PC-9 (cell line): Measurements from ENCODE around the gene SNRNP25. TPM values are rescaled to one million over a fixed set of nuclear protein-coding genes. Genes with fewer than 3 reads are reported as not detected.

ENCODE experiments used
- BruUV-seq: library from RNA; stranded (reverse); fragments of 400-500 nt; replicated peaks from 2 replicates; lab custom pipeline; 2021; lab: Mats Ljungman, UMichigan
- CTCF ChIA-PET: fragments of 300-600 bp; sonication (Branson Sonifier 250); formaldehyde crosslinking; loops from one replicate; lab custom pipeline; 2022; ENCODE audit warnings: antibody characterized with exemption; lab: Charles Lee
- POLR2A ChIA-PET: fragments of 300-600 bp; sonication (Branson Sonifier 250); formaldehyde crosslinking; loops from one replicate; lab custom pipeline; 2022; ENCODE audit warnings: antibody characterized with exemption; ENCODE audit not compliant: unreplicated experiment; lab: Charles Lee
- DNase-seq, 2 experiments: peaks; one replicate each; pipeline versions ENCODE4 v3.0.0 to v3.0.0-alpha.2; 2015 to 2022; ENCODE audit warnings: mixed read lengths in 1 of 2
- H2AFZ ChIP-seq: fragments of 200-600 bp; sonication (generic); 2 replicates; pipeline ENCODE4 v1.8.1; 2017; ENCODE audit warnings: antibody characterized with exemption
- H3F3A ChIP-seq: fragments of 200-600 bp; sonication (generic); 2 replicates; pipeline ENCODE4 v1.8.1; 2017; ENCODE audit warnings: antibody characterized with exemption, mild to moderate bottlenecking, low read depth; ENCODE audit not compliant: insufficient read depth
- H3K27ac ChIP-seq: fragments of 200-600 bp; sonication (generic); 2 replicates; pipeline ENCODE4 v1.6.1; 2016; ENCODE audit warnings: mixed run types
- H3K27me3 ChIP-seq: fragments of 200-600 bp; sonication (generic); 2 replicates; pipeline ENCODE4 v1.6.1; 2016; ENCODE audit warnings: low read depth, mixed run types; ENCODE audit not compliant: insufficient read depth
- H3K36me3 ChIP-seq: fragments of 200-600 bp; sonication (generic); 2 replicates; pipeline ENCODE4 v1.6.1; 2016; ENCODE audit warnings: low read depth, mixed run types
- H3K4me1 ChIP-seq: fragments of 200-600 bp; sonication (generic); replicated peaks from 2 replicates; pipeline ENCODE4 v1.6.1; 2016; ENCODE audit warnings: mixed run types; ENCODE audit not compliant: insufficient read depth
- H3K4me2 ChIP-seq: fragments of 200-600 bp; sonication (generic); 2 replicates; pipeline ENCODE4 v1.6.1; 2017; ENCODE audit warnings: mixed run types
- H3K4me3 ChIP-seq: fragments of 200-600 bp; sonication (generic); 2 replicates; pipeline ENCODE4 v1.6.1; 2016; ENCODE audit warnings: mixed run types
- H3K79me2 ChIP-seq: fragments of 200-600 bp; sonication (generic); 2 replicates; pipeline ENCODE4 v1.6.1; 2017; ENCODE audit warnings: low read depth, mixed run types
- H3K9me2 ChIP-seq: fragments of 200-600 bp; sonication (generic); 2 replicates; pipeline ENCODE4 v1.8.1; 2017; ENCODE audit warnings: mild to moderate bottlenecking; ENCODE audit not compliant: insufficient read depth
- H3K9me3 ChIP-seq: fragments of 200-600 bp; sonication (generic); 2 replicates; pipeline ENCODE4 v1.8.1; 2016; ENCODE audit warnings: low read depth; ENCODE audit not compliant: insufficient read depth
- H4K20me1 ChIP-seq: fragments of 200-600 bp; sonication (generic); 2 replicates; pipeline ENCODE4 v1.8.1; 2017; ENCODE audit not compliant: insufficient read depth
- CTCF ChIP-seq: fragments of 200-600 bp; sonication (generic); conservative IDR thresholded peaks from 2 replicates; pipeline ENCODE4 v1.6.1; 2017; ENCODE audit warnings: mixed run types, antibody characterized with exemption, mild to moderate bottlenecking, moderate library complexity
- EZH2 ChIP-seq: fragments of 200-600 bp; sonication (generic); IDR thresholded peaks from 2 replicates; pipeline ENCODE4 v1.8.0; 2017; ENCODE audit warnings: antibody characterized with exemption, low read depth
- intact Hi-C: fragments of 100-400 bp; cut with micrococcal nuclease; formaldehyde crosslinking; loops from one replicate; pipeline ENCODE4 v1.10.0; 2022; ENCODE audit not compliant: unreplicated experiment
- total RNA-seq: library from RNA; stranded (reverse); gene quantifications from 2 replicates; pipeline ENCODE4 v1.2.3, GENCODE V29; 2021

Gene SNRNP25
- total RNA-seq, 1 experiment from 2014 or later, result 61.4 TPM

- intact Hi-C loops, result no loop called here
- Histone ChIP-seq H3F3A (peaks cover 13% of the 10 kb centered on the region), H3K27ac (no peak overlapping the region), H3K9me3 (no peaks in the 10 kb centered on the region), H3K36me3 (peaks cover 13% of the 10 kb centered on the region), H4K20me1 (0 out of 2 replicates have a peak, but pooled peaks cover 10% of the 10 kb centered on the region), H3K4me3 (no peak overlapping the region), H3K4me1 (peaks cover 9% of the 10 kb centered on the region), H3K79me2 (peaks cover 46% of the 10 kb centered on the region), H2AFZ (no peak overlapping the region), H3K9me2 (no peaks in the 10 kb centered on the region), H3K27me3 (no peaks in the 10 kb centered on the region), H3K4me2 (peak overlapping the region; percentile 77; the same call in 1 of the 2 replicates)
- TF ChIP-seq EZH2 (no peak), CTCF (no peak)
- CTCF ChIA-PET, result no interaction called here
- DNase-seq, result no peak
- POLR2A ChIA-PET, result no interaction called here
- no TSS peak for BruUV-seq
Observed at GRCh38 chr16:50769-51591, 2.6 kb upstream of the SNRNP25 start.

GRCh38 chr16:54237-54581, 581 bp downstream of the SNRNP25 start:
- BruUV-seq, result no TSS peak
- Histone ChIP-seq H3K27me3 (no peaks in the 10 kb centered on the region), H3F3A (peaks cover 9% of the 10 kb centered on the region), H4K20me1 (0 out of 2 replicates have a peak, but pooled peaks cover 10% of the 10 kb centered on the region), H3K4me1 (peaks cover 9% of the 10 kb centered on the region), H3K4me3 (peak overlapping the region; percentile 88), H3K79me2 (peaks cover 43% of the 10 kb centered on the region), H3K9me3 (no peaks in the 10 kb centered on the region), H3K27ac (no peak overlapping the region), H3K9me2 (no peaks in the 10 kb centered on the region), H2AFZ (peak overlapping the region; percentile 97), H3K4me2 (peak overlapping the region; percentile 86), H3K36me3 (peaks cover 9% of the 10 kb centered on the region; the same call in 1 of the 2 replicates)
- DNase-seq, result no peak
- intact Hi-C loops, result no loop called here
- POLR2A ChIA-PET, result interaction anchor here (1.1 kb wide), 1 partner anchor 17 kb away, joined by 6 read pairs; no protein-coding TSS in a partner anchor
- TF ChIP-seq EZH2 (no peak), CTCF (no peak)
- CTCF ChIA-PET, result interaction anchor here (0.5 to 1.4 kb wide), 2 partner anchors 12 to 347 kb away, joined by 4 to 5 read pairs; partner anchors contain the start of gene DECR2

- no peak overlapping the region for H3K4me3 ChIP-seq
- H3K79me2 ChIP-seq, result peaks cover 28% of the 10 kb centered on the region
- no peak overlapping the region for H2AFZ ChIP-seq
- H3K36me3 ChIP-seq, result peaks cover 6% of the 10 kb centered on the region; the same call in 1 of the 2 replicates
- no TSS peak for BruUV-seq
- DNase-seq, result no peak
- CTCF ChIA-PET, result no interaction called here
- 0 out of 2 replicates have a peak, but pooled peaks cover 10% of the 10 kb centered on the region for H4K20me1 ChIP-seq
- intact Hi-C loops, result no loop called here
- POLR2A ChIA-PET, result no interaction called here
- TF ChIP-seq EZH2 (no peak), CTCF (no peak)
- H3K27ac ChIP-seq, result no peak overlapping the region
- H3K9me3 ChIP-seq, result no peaks in the 10 kb centered on the region
- peaks cover 9% of the 10 kb centered on the region for H3K4me1 ChIP-seq
- H3K27me3 ChIP-seq, result no peaks in the 10 kb centered on the region
- peaks cover 7% of the 10 kb centered on the region for H3F3A ChIP-seq
- no peaks in the 10 kb centered on the region for H3K9me2 ChIP-seq
- H3K4me2 ChIP-seq, result no peak overlapping the region
Observed at GRCh38 chr16:55571-56136, 2.0 kb downstream of the SNRNP25 start.
